Neutrophil (primary cell): ENCODE results near the gene EME1.
A peak's percentile ranks its signal among the peaks of the same experiment; 100 is the strongest.

Source experiments
- H3K27ac ChIP-seq: fragments of 200-600 bp; sonication (generic); 2 replicates; pipeline ENCODE4 v1.5.1; 2016; ENCODE audit warnings: mild to moderate bottlenecking, moderate library complexity
- H3K27me3 ChIP-seq: fragments of 200-600 bp; sonication (generic); 2 replicates; pipeline ENCODE4 v1.6.0; 2016; ENCODE audit warnings: mild to moderate bottlenecking
- H3K36me3 ChIP-seq: fragments of 200-600 bp; sonication (generic); 2 replicates; pipeline ENCODE4 v1.5.1; 2017
- H3K4me1 ChIP-seq, 2 experiments: fragments of 200-600 bp in 1 of 2; sonication (generic) in 1 of 2; 1 replicate in 1 of 2; 2 replicates in 1 of 2; pipeline versions ENCODE4 v1.5.1 to v1.6.1; 2013 to 2016; ENCODE audit warnings: low read depth in 1 of 2, low read length in 1 of 2, mild to moderate bottlenecking in 1 of 2, moderate library complexity in 1 of 2; ENCODE audit not compliant: control insufficient read depth in 1 of 2, insufficient read depth in 1 of 2
- H3K4me3 ChIP-seq, 2 experiments: fragments of 200-600 bp in 1 of 2; sonication (generic) in 1 of 2; 1 replicate in 1 of 2; 2 replicates in 1 of 2; pipeline ENCODE4 v1.5.1; 2013 to 2016; ENCODE audit warnings: low read depth in 1 of 2, low read length in 1 of 2, mild to moderate bottlenecking in 1 of 2, moderate library complexity in 1 of 2
- H3K9me3 ChIP-seq: fragments of 200-600 bp; sonication (generic); 2 replicates; pipeline ENCODE4 v1.5.1; 2016
- CTCF ChIP-seq: fragments of 200-600 bp; sonication (generic); IDR thresholded peaks from 2 replicates; pipeline ENCODE4 v1.5.1; 2016; ENCODE audit warnings: antibody characterized with exemption

The EME1 gene

DNA sequence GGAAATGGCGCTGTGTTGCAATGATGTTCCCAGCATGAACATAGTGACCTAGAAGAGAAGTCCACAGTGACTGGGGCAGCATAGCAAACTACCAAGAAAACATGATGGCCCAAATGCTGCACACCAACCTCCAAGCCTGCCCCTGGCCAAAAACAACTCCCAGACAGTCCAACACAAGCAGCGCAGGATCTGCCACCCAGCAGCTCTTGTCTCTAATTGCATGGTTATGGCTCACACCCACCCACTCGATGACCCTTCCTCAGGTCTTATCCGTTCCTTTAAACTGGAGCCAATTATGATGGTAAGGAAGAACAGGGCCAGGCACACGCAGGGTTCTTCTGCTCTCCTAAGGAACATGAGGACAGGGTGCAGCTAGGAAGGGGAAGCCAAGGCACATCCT lies 3.0 kb upstream of the EME1 start:
- Histone ChIP-seq H3K4me3 (no peak overlapping the region), H3K36me3 (peaks cover 52% of the 10 kb centered on the region), H3K27me3 (no peaks in the 10 kb centered on the region), H3K4me1 (peaks cover 12 to 17% of the 10 kb centered on the region in 2 experiments), H3K9me3 (no peaks in the 10 kb centered on the region), H3K27ac (no peak overlapping the region)
- no peak for TF ChIP-seq CTCF

- Histone ChIP-seq H3K4me1 (peaks cover 12 to 17% of the 10 kb centered on the region in 2 experiments), H3K4me3 (no peak overlapping the region), H3K9me3 (no peaks in the 10 kb centered on the region), H3K36me3 (peaks cover 39% of the 10 kb centered on the region), H3K27me3 (no peaks in the 10 kb centered on the region), H3K27ac (no peak overlapping the region)
- TF ChIP-seq CTCF = no peak
These were observed 1.5 kb upstream of the EME1 start for GRCh38 chr17:50371526-50371925.

DNA sequence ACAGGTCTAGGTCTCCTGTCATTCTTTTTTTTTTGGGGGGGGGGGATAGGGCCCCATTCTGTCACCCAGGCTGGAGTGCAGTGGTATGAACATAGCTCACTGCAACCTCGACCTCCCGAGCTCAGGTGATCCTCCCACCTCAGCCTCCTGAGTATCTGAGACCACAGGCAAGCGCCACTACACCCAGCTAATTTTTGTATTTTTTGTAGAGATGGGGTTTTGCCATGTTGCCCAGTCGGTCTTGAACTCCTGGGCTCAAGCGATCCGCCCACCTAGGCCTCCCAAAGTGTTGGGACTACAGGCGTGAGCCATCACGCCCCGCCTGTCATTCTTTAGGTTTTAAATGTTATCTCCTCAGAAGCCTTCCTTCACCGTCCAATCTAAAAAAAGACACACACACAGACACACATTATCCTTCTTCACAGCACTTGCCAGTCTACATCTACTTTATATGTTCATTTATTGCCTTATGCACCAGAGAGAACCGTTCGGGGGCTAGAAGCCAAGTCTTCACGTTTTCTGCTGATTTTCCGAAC lies 739 bp upstream of the EME1 start:
- no peak for TF ChIP-seq CTCF
- peaks cover 31% of the 10 kb centered on the region for H3K36me3 ChIP-seq
- H3K27ac ChIP-seq = peak overlapping the region; percentile 85
- no peaks in the 10 kb centered on the region for H3K9me3 ChIP-seq
- no peaks in the 10 kb centered on the region for H3K27me3 ChIP-seq
- peaks cover 12 to 17% of the 10 kb centered on the region in 2 experiments for H3K4me1 ChIP-seq
- peak overlapping the region; percentile 95 to 99 for H3K4me3 ChIP-seq

DNA sequence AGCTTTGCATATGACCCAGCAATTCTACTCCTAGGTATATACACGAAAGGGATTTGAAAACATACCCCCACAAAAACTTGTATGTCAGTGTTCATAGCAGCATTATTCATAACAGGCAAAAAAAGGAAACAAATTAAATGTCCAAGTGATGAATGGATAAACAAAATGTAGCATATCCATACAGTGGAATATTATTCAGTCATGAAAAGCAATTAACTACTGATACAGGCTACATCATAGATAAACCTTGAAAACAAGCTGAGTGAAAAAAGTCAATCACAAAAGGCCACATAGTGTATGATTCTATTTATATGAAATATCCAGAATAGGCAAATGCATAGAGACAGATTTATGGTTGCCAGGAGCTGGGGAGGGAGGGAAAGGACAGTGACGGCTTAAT lies 676 bp downstream of the EME1 start:
- H3K27ac ChIP-seq = no peak overlapping the region
- peaks cover 19% of the 10 kb centered on the region for H3K36me3 ChIP-seq
- TF ChIP-seq CTCF = no peak
- H3K27me3 ChIP-seq = no peaks in the 10 kb centered on the region
- H3K9me3 ChIP-seq = no peaks in the 10 kb centered on the region
- H3K4me1 ChIP-seq = peaks cover 12 to 17% of the 10 kb centered on the region in 2 experiments
- H3K4me3 ChIP-seq = peak overlapping the region in 1 of 2 experiments; percentile 95

- Histone ChIP-seq H3K4me1 (peaks cover 12 to 17% of the 10 kb centered on the region in 2 experiments), H3K4me3 (no peak overlapping the region), H3K27me3 (no peaks in the 10 kb centered on the region), H3K9me3 (no peaks in the 10 kb centered on the region), H3K27ac (no peak overlapping the region), H3K36me3 (peaks cover 24% of the 10 kb centered on the region)
- no peak for TF ChIP-seq CTCF
These were observed 3.0 kb downstream of the EME1 start for GRCh38 chr17:50375858-50376538.
